NAMALWA (cell line): ENCODE data around the gene USP8.
"Not testable (repeated sequence)": the region's sequence is repeated elsewhere in the genome, so short reads cannot be mapped to it uniquely, and the experiment has no call there.

ENCODE experiments used
- DNase-seq: peaks from one replicate; pipeline ENCODE4 v3.0.0-alpha.2; 2015; ENCODE audit warnings: low spot score

USP8 gene

DNA sequence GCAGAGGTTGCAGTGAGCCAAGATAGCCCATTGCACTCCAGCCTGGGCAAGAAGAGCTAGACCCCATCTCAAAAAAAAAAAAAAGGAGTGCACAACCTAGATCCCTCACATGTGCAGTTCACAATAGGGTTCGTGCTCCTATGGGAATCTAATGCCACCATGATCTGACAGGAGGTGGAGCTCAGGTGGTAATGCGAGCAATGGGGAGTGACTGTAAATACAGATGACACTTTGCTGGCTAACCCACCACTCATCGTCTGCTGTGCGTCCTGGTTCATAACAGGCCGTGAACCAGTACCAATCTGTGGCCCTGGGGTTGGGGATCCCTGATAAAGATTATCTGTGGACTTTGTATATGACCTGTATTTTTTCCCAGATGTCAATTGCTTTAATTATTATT is 16.7 kb downstream of the USP8 start:
- DNase-seq, result no peak

DNA sequence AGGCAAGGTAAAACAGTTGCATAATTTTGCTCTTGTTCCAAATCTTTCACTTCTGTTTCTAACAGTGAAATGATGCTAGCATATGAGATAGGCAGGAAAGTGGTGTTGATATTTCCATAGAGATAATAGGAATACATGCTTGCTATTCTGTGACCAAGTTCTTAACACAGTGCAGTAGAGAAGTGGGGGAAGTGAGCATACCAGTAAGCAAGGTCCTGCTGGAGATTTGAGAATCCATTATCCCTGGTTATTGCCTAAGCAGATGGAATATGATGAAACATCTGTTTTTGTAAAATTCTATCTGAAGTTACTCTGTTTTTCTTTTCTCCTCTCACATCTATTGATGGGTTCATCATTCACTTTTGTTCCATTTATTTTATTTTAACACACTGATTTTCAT is 28.7 kb downstream of the USP8 start:
- no peak for DNase-seq

DNA sequence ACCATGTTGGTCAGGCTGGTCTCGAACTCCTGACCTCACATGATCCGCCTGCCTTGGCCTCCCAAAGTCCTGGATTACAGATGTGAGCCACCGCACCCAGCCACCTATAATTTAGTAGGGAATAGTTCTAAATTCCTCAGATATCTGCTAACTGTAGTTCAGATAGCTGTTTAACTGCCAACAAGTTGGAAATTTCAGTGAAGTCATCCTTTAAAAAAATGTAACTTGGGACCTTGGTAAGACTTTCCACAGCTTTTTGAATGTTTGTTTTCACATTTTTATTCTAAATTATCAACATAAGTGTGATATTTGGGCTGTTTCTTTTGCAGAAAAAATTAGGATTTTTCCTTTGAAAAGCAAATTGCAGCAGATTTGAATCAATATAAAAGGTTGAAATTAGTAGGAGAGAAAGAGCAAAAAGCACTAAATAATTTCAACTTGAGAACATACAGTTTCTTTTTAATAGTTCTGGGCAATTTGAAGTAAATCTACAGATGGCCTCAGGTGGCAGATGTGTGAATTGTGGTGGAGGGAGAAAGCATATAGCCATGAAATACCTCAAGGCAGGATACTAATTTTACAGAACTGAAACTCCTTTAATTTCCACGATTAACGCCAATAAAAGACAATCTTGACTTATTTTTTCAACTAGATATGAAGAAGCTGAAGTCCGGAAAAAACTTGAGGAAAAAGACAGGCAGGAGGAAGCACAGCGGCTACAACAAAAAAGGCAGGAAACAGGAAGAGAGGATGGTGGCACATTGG is 34.3 kb downstream of the USP8 start:
- peak; percentile 15 for DNase-seq

DNA sequence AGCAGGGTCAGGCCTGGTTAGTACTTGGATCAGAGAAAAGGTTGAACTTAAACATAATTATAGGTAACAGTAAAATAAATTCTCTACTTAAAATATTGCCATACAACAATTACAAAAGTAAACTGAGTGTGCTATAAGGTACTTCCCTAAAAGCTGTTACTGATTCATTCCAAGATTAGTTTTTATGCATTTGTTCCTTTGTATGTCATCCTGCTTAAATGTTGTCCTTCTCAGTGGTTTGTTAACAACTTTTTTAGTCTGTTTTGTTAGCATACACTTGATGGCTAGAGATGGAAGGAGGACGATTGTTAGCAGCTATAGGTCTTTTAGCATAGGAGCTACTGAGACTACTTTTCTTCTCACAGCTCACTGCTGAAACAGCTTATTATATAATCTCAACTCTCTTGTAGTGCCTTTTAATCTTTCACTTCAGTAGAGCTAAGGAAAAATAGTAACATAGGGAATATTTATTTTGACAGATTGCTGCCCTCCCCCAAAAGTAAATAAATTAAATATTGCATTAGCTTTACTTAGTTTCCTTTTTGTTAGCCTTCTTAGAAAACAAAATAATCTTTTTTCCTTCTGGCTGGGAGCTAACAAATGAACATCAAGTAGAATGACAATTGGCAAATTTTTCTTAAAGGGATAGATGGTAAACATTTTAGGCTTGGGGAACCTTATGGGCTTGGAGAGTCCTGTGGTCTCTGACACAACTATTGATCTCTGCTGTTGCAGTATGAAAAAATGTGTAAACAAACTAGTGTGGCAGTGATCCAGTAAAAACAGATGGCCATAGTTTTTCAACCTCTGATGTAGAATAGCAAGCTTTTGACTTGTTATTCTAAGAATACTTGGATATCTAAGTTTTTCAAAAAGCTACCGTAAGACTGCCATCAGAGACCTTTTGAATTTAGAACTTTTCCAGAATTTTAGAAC is 39.5 kb downstream of the USP8 start:
- no peak for DNase-seq

DNA sequence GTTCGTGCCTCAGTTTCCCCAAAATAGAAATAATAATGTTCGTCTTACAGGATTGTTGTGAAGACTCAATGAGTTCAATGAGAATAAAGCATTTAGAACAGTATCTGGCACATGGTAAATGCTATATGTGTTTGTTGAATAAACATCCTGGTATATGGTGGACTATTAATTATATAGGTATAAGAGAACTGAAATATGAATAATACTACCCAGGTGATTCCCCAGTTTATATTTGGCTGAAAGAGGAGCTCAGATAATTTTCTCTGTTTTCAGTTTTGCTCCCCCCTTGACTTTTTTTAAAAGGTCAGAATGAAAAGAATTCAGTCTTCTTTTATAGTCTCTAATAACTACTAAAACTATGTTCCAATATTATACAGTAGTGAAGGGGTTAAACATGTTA is 46.9 kb downstream of the USP8 start:
- DNase-seq, result no peak

DNA sequence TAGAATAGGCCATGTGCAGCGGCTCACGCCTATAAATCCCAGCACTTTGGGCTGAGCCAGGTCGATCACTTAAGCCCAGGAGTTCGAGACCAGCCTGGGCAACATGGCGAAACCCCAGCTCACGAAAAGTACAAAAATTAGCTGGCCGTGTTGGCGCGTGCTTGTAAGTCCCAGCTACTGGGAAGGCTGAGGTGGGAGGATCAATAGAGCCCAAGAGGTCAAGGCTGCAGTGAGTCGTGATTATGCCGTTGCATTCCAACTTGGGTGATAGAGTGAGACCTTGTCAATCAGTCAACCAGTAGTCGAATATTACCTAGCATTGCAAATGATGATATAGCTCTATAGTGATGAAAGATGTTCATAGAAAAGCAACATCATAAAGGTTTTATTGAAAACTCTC is 51.9 kb downstream of the USP8 start:
- DNase-seq, result no peak

DNA sequence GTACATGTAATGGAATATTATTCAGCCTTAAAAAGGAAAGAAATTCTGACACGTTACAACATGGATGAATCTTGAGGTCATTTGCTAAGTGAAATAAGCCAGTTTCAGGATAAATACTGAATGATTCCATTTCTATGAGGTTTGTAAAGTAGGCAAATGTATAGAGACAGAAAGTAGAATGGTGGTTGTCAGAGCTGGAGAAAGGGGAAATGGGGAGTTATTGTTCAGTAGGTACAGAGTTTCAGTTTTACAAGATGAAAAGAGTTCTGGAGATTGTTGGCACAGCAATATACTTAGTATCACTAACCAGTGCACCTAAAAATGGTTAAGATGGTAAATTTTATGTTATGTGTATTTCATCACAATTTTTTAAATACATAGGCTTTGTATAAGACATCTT is 60.6 kb downstream of the USP8 start:
- no peak for DNase-seq

DNA sequence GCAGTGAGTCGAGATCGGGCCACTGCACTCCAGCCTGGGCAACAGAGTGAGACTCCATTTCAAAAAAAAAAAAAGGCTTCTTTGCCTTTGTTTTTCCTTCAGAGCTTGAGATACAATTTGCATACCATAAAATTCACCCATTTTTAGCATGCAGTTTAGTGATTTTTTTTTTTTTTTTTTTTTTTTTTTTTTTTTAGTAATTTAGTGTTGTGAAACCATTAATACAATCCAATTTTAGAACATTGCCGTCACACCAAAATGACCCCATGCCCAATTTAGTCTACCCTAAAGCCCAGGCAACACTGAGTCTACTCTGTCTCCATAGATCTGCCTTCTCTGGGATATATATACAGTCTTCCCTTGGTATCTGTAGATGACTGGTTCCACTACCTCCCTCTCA is 61.2 kb downstream of the USP8 start:
- no peak for DNase-seq

DNA sequence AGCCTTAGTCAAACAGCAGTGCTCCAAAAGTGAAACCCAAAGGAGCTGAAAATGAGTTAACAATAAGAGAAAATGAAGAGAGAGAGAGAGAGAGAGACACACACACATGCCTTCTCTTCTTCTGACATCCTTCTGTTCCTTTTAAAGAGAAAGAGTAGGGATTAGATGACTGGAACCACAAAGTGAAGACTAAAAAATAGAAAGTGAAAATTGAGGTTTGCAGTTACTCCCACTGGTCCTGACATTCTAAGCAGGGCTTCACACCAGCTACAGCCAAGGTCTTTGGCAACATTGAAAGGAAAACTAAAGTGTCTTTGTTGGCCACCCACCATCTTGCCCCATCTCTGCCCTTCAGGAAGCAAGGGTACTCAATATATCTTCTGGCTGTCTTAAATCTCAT is 63.1 kb downstream of the USP8 start:
- DNase-seq, result no peak

DNA sequence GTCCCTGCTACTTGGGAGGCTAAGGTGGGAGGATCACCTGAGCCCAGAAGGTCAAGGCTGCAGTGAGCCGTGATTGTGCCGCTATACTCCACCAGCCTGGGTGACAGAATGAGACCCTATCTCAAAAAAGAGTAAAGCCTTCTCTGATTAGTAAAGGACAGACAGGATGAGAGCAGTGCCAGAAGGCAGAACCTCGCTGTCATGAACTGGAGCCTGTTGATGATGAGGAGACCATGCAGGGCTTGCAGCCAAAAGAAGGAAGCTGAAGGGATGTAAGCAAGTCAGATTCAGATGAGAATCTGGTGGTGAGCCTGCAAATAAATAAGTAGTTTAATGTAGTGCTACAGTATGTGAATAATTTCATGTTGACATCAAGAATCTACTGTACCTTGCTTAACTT is 69.4 kb downstream of the USP8 start:
- DNase-seq, result no peak

DNA sequence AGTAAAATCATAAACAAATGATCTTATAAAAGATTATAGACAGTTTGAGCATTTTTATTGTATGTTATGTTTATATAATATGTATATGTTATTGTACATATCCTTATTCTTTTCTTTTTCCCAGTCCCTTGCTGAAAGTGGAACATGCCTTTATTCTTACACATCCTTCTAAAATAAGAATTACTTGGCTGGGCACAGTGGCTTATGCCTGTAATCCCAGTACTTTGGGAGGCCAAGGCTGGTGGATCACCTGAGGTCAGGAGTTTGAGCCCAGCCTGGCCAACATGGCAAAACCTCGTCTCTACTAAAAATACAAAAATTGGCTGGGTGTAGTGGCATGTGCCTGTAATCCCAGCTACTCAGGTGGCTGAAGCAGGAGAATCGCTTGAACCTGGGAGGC is 70.3 kb downstream of the USP8 start:
- DNase-seq, result not testable (repeated sequence)

DNA sequence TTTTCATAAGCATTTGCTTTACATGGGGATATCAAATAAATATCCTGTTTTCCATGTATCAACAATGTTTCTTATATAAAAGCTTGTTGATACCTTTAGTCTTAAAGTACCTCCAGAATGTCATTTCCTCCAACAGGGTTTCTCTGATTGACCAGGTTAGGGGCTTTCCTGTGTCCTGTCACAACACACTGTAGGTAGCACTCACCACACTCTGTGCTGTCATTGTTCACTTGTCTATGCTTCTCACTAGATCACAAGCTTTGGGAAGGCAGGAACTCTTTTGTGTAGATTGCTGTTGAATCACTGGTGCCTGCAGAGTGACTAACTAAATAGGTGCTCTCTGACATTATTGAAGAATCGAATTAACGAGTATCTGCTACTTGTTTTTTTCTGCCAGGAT is 72.5 kb downstream of the USP8 start:
- DNase-seq, result no peak

DNA sequence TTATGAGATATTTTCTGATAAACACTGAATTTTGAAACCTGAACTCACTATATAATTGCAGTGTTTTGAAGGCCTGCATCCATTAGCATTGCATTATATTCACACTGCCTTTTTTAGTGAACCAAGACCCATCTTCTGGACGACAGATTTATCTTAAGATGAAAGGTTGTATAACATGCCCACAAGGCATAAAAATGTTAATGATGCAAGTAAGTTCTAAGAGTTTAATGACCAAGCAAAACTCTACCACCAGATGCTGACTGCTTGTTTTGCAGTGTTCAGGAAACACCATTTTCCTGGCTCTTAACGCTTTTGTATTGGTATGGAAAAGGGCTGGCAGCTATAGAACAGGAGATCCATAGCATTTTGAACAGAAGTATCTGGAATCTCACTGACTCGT is 76.1 kb downstream of the USP8 start:
- no peak for DNase-seq

DNA sequence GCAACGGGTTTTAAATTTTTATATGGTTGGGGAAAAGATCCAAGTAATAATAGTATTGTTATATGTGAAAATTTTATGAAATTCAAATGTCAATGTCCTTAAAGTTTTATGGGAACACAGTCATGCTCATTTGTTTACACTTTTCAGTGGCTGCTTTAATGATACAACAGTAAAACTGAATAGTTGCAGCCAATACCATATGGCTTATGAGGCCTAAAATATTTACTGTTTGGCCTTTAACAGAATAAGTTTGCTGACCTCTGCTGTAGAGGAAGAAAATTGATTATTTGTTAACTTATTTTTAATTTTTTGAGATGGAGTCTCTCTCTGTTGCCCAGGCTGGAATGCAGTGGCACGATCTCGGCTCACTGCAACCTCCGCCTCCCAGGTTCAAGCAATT is 77.6 kb downstream of the USP8 start:
- no peak for DNase-seq

DNA sequence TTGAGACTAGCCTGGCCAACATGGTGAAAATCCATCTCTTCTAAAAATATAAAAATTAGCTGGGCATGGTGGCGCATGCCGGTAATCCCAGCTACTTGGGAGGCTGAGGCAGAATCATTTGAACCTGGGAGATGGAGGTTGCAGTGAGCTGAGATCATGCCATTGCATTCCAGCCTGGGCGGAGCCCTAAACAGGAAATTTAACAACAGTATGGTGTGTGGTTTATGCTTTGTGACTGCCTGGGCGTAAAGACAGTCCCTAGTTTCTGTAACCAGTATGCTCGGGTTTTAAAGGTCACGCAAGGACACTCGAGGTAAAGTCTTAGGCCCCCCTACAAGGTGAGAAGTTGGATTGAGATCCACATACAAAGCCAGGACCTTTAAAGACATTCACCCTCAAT is 78.9 kb downstream of the USP8 start:
- DNase-seq, result no peak

DNA sequence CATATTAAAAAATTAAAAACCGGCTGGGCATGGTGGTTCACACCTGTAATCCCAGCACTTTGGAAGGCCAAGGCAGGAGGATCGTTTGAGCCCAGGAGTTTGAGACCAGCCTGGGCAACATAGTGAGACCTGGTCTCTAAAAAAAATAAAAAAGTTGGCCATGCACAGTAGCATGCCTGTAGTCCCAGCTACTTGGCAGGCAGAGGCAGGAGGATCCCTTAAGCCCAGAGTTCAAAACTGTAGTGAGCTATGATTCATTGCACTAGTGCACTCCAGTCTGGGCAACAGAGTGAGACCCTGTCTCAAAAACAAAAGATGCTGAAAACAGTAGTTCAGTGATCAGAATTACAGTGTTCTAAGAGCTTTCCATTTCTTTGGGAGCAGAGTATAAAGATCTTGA is 81.5 kb downstream of the USP8 start:
- DNase-seq, result not testable (repeated sequence)

DNA sequence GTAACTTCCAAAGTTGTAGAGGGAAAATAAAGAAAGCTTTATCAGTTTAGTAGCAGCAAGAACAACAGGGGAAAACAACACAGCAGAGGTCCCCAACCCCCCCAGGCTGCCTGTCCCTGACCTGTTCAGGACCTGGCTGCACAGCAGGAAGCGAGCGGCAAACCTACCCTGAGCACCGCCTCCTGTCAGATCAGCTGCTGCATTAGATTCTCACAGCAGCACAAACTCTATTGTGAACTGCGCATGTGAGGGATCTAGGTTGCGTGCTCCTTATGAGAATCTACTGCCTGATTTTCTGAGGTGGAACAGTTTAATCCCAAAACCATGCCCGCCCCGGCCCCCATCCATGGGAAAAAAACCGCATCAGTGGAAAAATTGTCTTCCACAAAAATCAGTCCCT is 81.9 kb downstream of the USP8 start:
- DNase-seq, result no peak

DNA sequence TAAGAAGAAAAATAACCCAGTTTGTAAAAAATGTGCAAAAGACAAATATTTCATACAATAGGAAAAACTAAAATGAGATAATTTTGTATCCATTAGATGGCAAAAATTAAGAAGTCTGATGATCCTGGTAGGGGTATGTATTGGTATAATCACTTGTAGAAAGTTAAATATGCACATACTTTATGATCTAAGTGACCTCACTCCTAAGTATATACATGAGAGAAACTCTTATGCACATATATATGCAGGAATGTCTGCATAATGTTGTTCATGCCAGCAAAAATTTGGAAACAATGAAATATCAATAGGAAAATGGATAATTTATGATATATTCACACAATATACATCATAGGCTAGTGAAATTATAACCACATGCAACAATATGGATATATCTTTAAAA is 88.8 kb downstream of the USP8 start:
- DNase-seq, result no peak

DNA sequence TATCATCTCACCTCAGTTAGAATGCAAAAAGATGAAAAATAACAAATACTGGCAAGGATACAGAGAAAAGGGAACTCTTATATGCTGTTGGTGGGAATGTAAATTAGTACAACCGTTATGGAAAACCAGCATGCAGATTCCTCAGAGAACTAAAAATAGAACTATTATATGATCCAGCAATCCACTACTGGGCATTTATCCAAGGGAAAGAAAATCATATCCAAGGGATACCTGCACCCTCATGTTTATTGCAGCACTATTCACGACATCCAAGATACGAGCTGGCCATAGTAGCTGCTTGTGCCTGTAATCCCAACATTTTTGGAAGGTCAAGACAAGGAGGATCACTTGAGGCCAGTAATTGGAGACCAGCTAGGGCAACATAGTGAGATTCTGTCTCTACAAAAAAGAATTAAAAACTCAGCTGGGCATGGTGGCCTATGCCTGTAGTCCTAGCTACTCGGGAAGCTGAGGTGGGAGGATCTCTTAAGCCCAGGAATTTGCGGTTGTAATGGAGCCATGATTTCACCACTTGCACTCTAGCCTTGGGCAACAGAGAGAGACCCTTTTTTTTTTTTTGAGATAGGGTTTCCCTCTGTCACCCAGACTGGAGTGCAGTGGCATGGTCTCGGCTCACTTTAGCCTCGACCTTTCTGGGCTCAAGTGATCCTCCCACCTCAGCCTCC is 95.7 kb downstream of the USP8 start:
- no peak for DNase-seq

DNA sequence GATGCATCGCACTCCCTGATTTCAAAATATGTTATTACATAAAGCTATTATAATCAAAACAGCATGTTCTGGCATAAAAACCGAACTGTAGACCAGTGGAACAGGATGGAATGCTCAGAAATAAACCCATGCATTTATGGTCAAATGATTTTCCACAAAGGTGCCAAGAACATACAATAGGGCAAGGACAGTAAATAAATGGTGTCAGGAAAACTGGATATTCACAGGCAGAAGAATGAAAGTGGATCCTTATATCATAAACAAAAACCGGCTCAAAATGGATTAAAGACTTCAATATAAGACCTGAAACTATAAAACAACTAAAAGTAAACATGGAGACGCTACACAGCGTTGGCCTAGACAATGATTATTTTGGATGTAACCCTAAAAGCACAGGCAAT is 99.6 kb downstream of the USP8 start:
- DNase-seq, result no peak

DNA sequence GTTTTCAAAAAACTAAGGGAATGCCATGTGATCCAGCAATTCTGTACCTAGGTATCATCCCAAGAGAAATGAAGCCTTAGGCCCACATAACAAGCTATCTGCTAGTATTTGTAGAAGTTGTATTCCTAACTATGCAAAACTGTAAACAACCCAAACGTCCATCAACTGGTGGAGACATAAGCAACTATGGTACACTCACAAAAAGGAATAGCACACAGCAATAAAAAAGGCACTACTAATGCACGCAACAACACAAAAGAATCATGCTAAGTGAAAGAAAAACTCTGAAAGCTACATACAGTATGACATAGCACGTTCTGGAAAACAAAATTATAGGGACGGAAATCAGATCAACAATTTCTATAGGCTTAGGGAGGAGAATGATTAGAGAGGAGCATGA is 107.0 kb downstream of the USP8 start:
- DNase-seq, result no peak

DNA sequence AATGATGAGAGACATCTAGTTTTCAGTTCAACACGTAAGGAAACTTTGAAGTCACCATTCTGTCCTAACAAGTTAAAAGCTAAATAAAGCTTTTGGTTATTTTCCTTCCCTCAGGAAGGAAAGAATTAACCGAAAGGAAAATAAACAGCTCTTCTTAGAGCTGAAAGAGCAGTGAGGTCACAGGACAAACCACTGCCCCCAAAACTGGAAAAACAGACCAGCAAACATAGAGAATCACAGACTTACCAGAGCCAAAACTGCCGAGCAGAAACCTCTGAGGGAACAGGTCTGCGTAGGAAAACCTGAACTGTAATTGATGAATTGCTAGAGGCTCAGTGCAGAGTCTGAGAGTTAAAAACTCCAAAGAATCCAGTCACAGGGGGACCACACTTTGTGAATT is 107.6 kb downstream of the USP8 start:
- DNase-seq, result no peak

DNA sequence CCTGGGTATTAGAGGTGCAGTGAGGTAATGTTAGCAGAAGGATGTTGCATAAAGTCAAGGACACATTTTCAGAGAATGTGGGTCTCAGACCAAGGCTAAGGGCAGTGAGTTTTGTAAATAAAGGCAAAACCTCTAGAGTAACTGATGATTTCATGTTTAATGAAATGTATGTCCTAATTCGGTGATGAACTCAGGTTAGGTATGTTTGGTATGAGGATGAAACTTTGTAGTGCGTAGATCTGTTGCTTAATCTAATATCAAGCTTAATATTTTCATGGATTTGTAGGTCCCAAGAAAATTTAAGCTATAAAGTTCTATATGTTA is 118.6 kb downstream of the USP8 start:
- DNase-seq, result no peak
